Measurements from ENCODE around the gene ITPRID1. TPM values are rescaled to one million over a fixed set of nuclear protein-coding genes. Genes with fewer than 3 reads are reported as not detected.

The ITPRID1 gene
- total and polyA plus RNA-seq, 2 of the 8 experiments (the other 6 are each of a cell fraction or from before 2014, with no cell fraction given) = 0.09 to 0.47 TPM

DNA sequence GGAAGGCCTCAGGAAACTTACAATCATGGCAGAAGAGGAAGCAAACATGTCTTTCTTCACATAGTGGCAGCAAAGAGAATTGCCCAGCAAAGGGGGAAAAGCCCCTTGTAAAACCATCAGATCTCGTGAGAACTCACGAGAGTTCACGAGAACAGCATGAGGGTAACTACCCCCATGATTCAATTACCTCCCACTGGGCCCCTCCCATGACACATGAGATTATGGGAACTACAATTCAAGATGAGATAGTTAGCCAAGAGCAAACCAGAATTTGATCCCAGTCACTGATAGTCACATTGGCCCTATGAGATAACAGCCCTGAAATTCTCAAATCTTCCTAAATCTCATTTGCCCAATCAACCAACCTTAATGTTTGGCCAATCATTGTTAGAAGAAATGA lies 18.2 kb upstream of the ITPRID1 start:
- H3K79me1 ChIP-seq (ENCODE audit: low read depth, low read length) = no peaks in the 10 kb centered on the region
- no peak overlapping the region for H3K56ac ChIP-seq (replicated peaks; ENCODE audit: insufficient read length, low read depth, low read length)
- no peak overlapping the region for H3K23ac ChIP-seq (ENCODE audit: insufficient read length)
- H4K5ac ChIP-seq (ENCODE audit: insufficient read length, low read depth, low read length) = no peak overlapping the region
- no peak overlapping the region for H2AFZ ChIP-seq (ENCODE audit: low read length)
- H2BK15ac ChIP-seq (ENCODE audit: low read length) = no peak overlapping the region
- CTCF ChIA-PET (ENCODE audit: partially characterized antibody) = interaction anchor here (1.1 to 8.6 kb wide), 3 partner anchors 51 to 138 kb away, joined by 3 to 94 read pairs (median 9); no protein-coding TSS in a partner anchor
- no peak overlapping the region for H3K4ac ChIP-seq (replicated peaks; ENCODE audit: insufficient read length, low read depth, low read length)
- H3K27me3 ChIP-seq (replicated peaks in 1 of 4; ENCODE audit: control insufficient read depth in 3 of 4, extremely low read depth in 1 of 4, insufficient read depth in 3 of 4, low read length in 3 of 4) = no peaks in the 10 kb centered on the region
- no peak overlapping the region for H2BK12ac ChIP-seq (ENCODE audit: low read depth, low read length)
- H3K79me2 ChIP-seq (ENCODE audit: control insufficient read depth in 1 of 2, insufficient read depth in 2 of 2, low read length in 2 of 2) = no peaks in the 10 kb centered on the region
- H4K8ac ChIP-seq (ENCODE audit: extremely low read depth, insufficient read depth, low read length) = no peak overlapping the region
- DNase-seq (ENCODE audit: low read depth in 1 of 2, low spot score in 2 of 2) = no peak
- FAIRE-seq = no peak
- H3K27ac ChIP-seq (ENCODE audit: low read depth, low read length) = no peak overlapping the region
- no peaks in the 10 kb centered on the region for H3K36me3 ChIP-seq (ENCODE audit: control insufficient read depth in 2 of 4, insufficient read depth in 4 of 4, low read length in 3 of 4)
- no peak overlapping the region; the same call in 1 of the 2 replicates for H2BK5ac ChIP-seq (ENCODE audit: low read depth, low read length)
- peaks cover 0 to 8% (median 7%) of the 10 kb centered on the region in 4 experiments; a peak in 3 of 7 replicates for H3K4me1 ChIP-seq (replicated peaks in 1 of 4; ENCODE audit: control insufficient read depth in 3 of 4, insufficient read depth in 4 of 4, low read length in 3 of 4)
- no peak overlapping the region for H3K18ac ChIP-seq (ENCODE audit: extremely low read depth, low read length)
- no peak overlapping the region for H4K91ac ChIP-seq (replicated peaks; ENCODE audit: insufficient read length, low read length)
- H3K9ac ChIP-seq (replicated peaks in 1 of 4; ENCODE audit: extremely low read depth in 1 of 4, low read depth in 3 of 4, low read length in 3 of 4) = no peak overlapping the region
- no peak overlapping the region for H3K14ac ChIP-seq (ENCODE audit: insufficient read length)
- 94% methylated on average over 3 of the region's 3 CpGs; no CpG with 5 or more reads in 1 of the 2 experiments for whole genome bisulfite sequencing, 2 experiments (ENCODE audit: extremely low coverage in 1 of 2, insufficient coverage in 1 of 2, insufficient read length in 1 of 2, insufficient replicate concordance in 2 of 2, low coverage in 1 of 2, low lambda C conversion rate in 2 of 2, missing lambda C conversion rate in 1 of 2)
- H2BK120ac ChIP-seq (replicated peaks; ENCODE audit: low read depth, low read length) = no peak overlapping the region
- H2AK5ac ChIP-seq (ENCODE audit: low read depth, low read length) = no peak overlapping the region
- H4K20me1 ChIP-seq (replicated peaks in 1 of 2; ENCODE audit: control insufficient read depth in 1 of 2, insufficient read depth in 2 of 2, low read length in 2 of 2) = no peaks in the 10 kb centered on the region
- H3K23me2 ChIP-seq (ENCODE audit: low read depth, low read length) = no peaks in the 10 kb centered on the region
- no peaks in the 10 kb centered on the region for H3K9me3 ChIP-seq (ENCODE audit: insufficient read depth in 2 of 2, low read depth in 1 of 2, low read length in 1 of 2)
- POLR2A ChIA-PET (ENCODE audit: partially characterized antibody) = no interaction called here
- H3K4me2 ChIP-seq (ENCODE audit: insufficient read depth in 1 of 2, low read depth in 2 of 2, low read length in 2 of 2) = no peak overlapping the region
- H3K4me3 ChIP-seq (ENCODE audit: extremely low read depth in 1 of 4, insufficient read depth in 2 of 4, low read depth in 3 of 4, low read length in 4 of 4) = no peak overlapping the region
- no peak overlapping the region for H2BK20ac ChIP-seq (ENCODE audit: low read length)
- TF ChIP-seq TCF12 (IDR thresholded peaks at IDR 0.05; ENCODE audit: low read depth, low read length) (no peak), SP4 (IDR thresholded peaks at IDR 0.05; ENCODE audit: low read length) (no peak), JUN (IDR thresholded peaks at IDR 0.05; ENCODE audit: low read depth, low read length) (no peak)
